ENCODE results near the gene EPB41L4A.

The EPB41L4A gene

DNA sequence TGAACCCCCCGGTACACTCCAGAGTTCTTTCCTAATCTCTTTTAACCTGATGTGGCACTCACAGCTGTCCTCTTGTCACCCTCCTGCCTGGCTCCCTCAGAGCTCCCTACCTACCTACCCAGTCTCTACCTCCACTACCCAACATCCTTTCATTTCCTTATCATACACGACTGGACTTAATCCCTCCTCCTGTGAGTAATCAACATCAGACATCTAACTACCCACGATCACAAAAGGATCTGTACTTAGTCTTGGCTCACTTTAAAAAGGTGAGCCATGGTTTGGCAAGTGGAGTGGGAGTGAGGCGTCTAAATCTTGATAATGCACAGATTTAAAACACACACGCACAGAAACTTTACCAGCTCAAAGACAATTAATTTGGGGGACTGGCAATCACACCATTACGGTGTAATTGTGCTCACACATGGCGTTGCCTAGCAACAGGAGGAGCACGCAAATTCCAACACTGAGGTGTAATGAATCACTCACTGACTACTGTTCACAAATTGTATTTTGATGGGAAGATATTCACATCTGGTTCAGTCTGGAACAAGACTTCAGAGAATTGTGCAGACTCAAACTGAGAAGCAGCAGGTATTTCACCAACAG, 235.9 kb downstream of the EPB41L4A start:
- no peak overlapping the region for H3K4me3 ChIP-seq (ENCODE audit: low read length)
- DNase-seq (ENCODE audit: low read depth) = peak; percentile 86
- TF ChIP-seq, protein P1, sequence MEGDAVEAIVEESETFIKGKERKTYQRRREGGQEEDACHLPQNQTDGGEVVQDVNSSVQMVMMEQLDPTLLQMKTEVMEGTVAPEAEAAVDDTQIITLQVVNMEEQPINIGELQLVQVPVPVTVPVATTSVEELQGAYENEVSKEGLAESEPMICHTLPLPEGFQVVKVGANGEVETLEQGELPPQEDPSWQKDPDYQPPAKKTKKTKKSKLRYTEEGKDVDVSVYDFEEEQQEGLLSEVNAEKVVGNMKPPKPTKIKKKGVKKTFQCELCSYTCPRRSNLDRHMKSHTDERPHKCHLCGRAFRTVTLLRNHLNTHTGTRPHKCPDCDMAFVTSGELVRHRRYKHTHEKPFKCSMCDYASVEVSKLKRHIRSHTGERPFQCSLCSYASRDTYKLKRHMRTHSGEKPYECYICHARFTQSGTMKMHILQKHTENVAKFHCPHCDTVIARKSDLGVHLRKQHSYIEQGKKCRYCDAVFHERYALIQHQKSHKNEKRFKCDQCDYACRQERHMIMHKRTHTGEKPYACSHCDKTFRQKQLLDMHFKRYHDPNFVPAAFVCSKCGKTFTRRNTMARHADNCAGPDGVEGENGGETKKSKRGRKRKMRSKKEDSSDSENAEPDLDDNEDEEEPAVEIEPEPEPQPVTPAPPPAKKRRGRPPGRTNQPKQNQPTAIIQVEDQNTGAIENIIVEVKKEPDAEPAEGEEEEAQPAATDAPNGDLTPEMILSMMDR (IDR thresholded peaks at IDR 0.05; ENCODE audit: insufficient read depth, low read depth, low read length, missing control alignments) = no peak

DNA sequence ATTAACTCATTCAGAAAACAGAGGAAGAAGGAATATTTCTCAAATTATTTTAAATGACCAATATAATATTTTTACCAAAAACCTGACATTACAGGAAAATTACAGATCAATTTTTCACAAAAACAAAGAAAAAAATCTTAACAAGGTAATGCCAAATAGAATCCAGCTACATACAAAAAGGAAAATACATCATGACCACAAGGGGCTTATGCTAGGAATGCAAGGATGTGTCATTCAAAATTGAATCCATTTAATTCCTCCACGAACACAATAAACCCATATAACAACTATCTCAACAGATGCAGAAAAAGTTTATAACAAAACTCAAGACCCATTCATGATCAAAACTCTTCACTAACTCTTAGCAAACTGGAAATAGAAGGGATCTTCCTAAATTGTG, 239.8 kb downstream of the EPB41L4A start:
- DNase-seq (ENCODE audit: low read depth) = no peak
- H3K4me3 ChIP-seq (ENCODE audit: low read length) = no peak overlapping the region
- TF ChIP-seq, protein P1 (IDR thresholded peaks at IDR 0.05; ENCODE audit: insufficient read depth, low read depth, low read length, missing control alignments) = no peak

DNA sequence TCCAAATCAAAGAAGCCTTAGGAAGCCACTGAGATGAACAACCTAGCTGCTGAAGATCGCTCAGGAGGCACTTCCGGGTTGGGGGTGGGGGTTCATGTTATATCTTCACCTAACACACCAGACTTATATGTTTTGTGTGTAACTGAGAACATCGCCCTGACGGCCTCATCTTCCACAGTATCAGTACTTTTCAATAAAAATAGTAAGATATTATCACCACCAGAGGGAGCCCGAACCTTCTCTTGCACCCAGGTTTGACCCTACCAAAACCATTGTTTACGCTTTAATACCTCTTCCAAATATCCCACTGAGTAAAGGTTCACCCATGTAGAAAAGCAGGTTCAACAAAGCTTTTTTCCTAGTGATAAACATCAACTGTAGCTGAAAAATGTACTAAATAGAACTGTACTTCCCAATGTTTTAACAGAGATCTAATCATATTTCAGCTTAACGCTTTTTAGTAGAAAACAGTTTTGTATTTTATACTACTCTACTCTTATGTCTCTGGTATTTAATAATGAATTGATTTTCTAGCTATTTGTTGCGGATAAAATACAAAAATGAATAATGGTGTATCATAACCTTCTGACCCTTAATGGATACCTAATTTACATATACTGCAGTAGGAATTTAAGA, 244.0 kb downstream of the EPB41L4A start:
- H3K4me3 ChIP-seq (ENCODE audit: low read length) = no peak overlapping the region
- peak; percentile 66 for DNase-seq (ENCODE audit: low read depth)
- TF ChIP-seq, protein P1 (IDR thresholded peaks at IDR 0.05; ENCODE audit: insufficient read depth, low read depth, low read length, missing control alignments) = peak; percentile 70

DNA sequence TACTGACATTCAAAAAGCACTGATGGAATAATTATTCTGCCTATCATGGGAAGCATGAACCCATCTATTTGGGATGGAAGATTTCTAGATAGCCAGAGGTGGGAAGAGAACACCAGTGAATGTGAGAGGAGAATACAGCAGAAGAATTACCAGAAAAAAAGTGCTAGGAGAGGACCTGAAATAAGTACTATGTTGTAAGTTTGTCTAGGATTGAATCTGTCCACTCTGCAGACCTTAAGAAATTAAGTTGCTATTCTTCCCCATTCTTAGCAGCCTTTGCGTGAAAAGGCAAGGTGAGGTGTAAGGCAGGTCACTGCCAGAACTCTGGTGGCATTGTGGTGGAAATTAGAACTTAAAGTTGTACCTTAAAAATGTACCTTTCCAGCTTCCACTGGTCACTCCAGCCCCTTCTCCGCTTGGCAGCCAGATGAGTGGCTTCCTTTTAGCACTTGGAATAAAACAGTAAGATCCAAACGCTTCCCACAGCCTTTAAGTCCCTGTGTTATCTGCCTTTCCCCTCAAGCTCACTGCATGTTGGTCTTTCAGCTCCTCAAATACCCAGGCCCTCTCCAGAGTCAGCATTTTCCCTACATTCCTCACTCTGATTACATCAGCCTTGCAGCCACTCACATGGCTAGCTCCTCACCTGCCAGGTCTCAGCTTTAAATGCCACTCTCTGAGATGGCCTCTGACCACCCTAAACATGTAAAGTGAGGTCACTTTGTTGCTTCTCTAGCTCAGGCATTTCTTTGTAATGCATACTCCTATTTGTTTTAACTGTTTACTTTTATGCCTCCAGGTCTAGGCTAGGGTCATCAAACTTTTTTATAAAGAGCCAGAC, 253.0 kb downstream of the EPB41L4A start:
- DNase-seq (ENCODE audit: low read depth) = no peak
- H3K4me3 ChIP-seq (ENCODE audit: low read length) = no peak overlapping the region
- TF ChIP-seq, protein P1 (IDR thresholded peaks at IDR 0.05; ENCODE audit: insufficient read depth, low read depth, low read length, missing control alignments) = no peak

DNA sequence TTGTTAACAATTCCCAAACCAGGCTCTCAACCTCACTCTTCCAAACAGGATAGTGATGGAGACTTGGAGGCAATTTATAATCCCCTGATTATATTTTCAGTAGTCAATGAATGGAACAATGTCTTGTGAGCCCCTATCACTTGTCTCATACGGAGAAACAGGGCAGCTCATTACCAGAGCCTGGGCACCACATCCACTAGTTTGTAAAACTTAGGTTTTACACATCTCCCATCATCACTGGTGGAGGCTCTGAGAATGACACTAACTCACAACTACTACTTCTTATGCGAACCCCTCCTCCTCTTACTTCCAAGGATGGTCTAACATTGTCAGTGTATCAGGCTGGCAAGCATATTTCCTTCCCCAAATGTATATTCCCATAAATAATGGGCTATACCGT, 253.7 kb downstream of the EPB41L4A start:
- no peak overlapping the region for H3K4me3 ChIP-seq (ENCODE audit: low read length)
- no peak for DNase-seq (ENCODE audit: low read depth)
- TF ChIP-seq, protein P1 (IDR thresholded peaks at IDR 0.05; ENCODE audit: insufficient read depth, low read depth, low read length, missing control alignments) = no peak

DNA sequence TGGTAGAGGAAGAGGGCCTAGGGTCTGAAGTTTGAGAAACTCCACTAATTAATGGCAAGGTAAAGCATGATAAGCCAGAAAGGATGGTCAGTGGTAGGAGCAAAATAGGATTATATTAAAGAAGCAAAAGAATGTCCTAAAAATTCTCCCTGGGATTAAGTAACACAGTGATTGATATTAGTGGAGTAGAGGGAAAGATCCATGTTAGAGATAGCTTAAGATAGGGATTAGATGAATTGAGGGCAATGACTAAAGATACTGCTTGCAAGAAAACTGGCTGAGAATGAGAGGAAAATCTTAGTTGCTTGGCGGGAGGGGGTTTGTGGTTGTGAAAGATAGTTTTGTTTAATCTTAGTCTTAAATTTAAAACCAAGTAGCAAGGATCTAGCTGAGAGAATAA, 255.6 kb downstream of the EPB41L4A start:
- no peak overlapping the region for H3K4me3 ChIP-seq (ENCODE audit: low read length)
- TF ChIP-seq, protein P1 (IDR thresholded peaks at IDR 0.05; ENCODE audit: insufficient read depth, low read depth, low read length, missing control alignments) = no peak
- DNase-seq (ENCODE audit: low read depth) = no peak

Data from epithelial cell of esophagus (primary cell).